HepG2 (cell line): Measurements from ENCODE around the gene KCNAB2. TPM values are rescaled to one million over a fixed set of nuclear protein-coding genes. Genes with fewer than 3 reads are reported as not detected.

Experiments used
- ZKSCAN8 ChIP-seq: IDR thresholded peaks from 2 replicates; pipeline ENCODE4 v1.6.1; 2016; ENCODE audit warnings: borderline replicate concordance, missing genetic modification reagents, missing compliant biosample characterization
- ZNF558 ChIP-seq: sonication (generic); formaldehyde crosslinking; IDR thresholded peaks from 2 replicates; pipeline ENCODE4 v1.9.0; 2022; ENCODE audit warnings: mild to moderate bottlenecking, missing genetic modification reagents, borderline replicate concordance
- polyA plus RNA-seq, 8 experiments: library from polyadenylated mRNA; depleted of rRNA in 3 of 8; stranded (reverse) in 7 of 8; unstranded in 1 of 8; fragments of >200 nt; fragmentation: Illumina TruSeq in 4 of 8; extraction: Trizol in 4 of 8; gene quantifications; 2 replicates each; pipeline versions ENCODE4 v1.2.1 to v1.2.3, GENCODE V29; 2011 to 2016; ENCODE audit warnings: low read depth in 4 of 8, missing spikeins in 1 of 8, mixed read lengths in 1 of 8; ENCODE audit not compliant: insufficient read depth in 1 of 8
- total RNA-seq, 5 experiments: library from RNA; depleted of rRNA; stranded (reverse); fragments of >200 nt; fragmentation: Illumina TruSeq; extraction: Trizol; gene quantifications; 2 replicates each; pipeline ENCODE4 v1.2.3, GENCODE V29; 2016; ENCODE audit warnings: low read depth in 1 of 5
- TF ChIP-seq, protein P1 (sequence below), 2 experiments: sonication (generic) in 1 of 2; formaldehyde crosslinking in 1 of 2; IDR thresholded peaks; 2 replicates each; pipeline versions ENCODE4 v1.4.0 to v1.6.1; 2016 to 2020; ENCODE audit warnings: borderline replicate concordance in 1 of 2, low read depth in 1 of 2, mild to moderate bottlenecking in 1 of 2, missing genetic modification reagents in 1 of 2
- TF ChIP-seq, protein P2 (sequence below): sonication (generic); formaldehyde crosslinking; IDR thresholded peaks from 2 replicates; pipeline ENCODE4 v1.5.1; 2020; ENCODE audit warnings: missing genetic modification reagents, mild to moderate bottlenecking, borderline replicate concordance

The KCNAB2 gene
- total and polyA plus RNA-seq, 2 of the 13 experiments (the other 11 are each of a cell fraction or from before 2014, with no cell fraction given): 6.2 to 8.8 TPM

- TF ChIP-seq, protein P1, sequence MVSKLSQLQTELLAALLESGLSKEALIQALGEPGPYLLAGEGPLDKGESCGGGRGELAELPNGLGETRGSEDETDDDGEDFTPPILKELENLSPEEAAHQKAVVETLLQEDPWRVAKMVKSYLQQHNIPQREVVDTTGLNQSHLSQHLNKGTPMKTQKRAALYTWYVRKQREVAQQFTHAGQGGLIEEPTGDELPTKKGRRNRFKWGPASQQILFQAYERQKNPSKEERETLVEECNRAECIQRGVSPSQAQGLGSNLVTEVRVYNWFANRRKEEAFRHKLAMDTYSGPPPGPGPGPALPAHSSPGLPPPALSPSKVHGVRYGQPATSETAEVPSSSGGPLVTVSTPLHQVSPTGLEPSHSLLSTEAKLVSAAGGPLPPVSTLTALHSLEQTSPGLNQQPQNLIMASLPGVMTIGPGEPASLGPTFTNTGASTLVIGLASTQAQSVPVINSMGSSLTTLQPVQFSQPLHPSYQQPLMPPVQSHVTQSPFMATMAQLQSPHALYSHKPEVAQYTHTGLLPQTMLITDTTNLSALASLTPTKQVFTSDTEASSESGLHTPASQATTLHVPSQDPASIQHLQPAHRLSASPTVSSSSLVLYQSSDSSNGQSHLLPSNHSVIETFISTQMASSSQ (IDR thresholded peaks at IDR 0.05; ENCODE audit: low read depth): no peak
- TF ChIP-seq, protein P1 (CRISPR knock-in tag; IDR thresholded peaks at IDR 0.05; ENCODE audit: borderline replicate concordance): no peak
- TF ChIP-seq ZNF558 (CRISPR knock-in tag) (no peak), ZKSCAN8 (CRISPR knock-in tag) (no peak)
- TF ChIP-seq, protein P2, sequence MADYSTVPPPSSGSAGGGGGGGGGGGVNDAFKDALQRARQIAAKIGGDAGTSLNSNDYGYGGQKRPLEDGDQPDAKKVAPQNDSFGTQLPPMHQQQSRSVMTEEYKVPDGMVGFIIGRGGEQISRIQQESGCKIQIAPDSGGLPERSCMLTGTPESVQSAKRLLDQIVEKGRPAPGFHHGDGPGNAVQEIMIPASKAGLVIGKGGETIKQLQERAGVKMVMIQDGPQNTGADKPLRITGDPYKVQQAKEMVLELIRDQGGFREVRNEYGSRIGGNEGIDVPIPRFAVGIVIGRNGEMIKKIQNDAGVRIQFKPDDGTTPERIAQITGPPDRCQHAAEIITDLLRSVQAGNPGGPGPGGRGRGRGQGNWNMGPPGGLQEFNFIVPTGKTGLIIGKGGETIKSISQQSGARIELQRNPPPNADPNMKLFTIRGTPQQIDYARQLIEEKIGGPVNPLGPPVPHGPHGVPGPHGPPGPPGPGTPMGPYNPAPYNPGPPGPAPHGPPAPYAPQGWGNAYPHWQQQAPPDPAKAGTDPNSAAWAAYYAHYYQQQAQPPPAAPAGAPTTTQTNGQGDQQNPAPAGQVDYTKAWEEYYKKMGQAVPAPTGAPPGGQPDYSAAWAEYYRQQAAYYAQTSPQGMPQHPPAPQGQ (CRISPR knock-in tag): no peak
Observed at GRCh38 chr1:6065093-6065858, 19.6 kb downstream of the KCNAB2 start (continued).
